Measurements from ENCODE around the gene LHFPL6.

DNA sequence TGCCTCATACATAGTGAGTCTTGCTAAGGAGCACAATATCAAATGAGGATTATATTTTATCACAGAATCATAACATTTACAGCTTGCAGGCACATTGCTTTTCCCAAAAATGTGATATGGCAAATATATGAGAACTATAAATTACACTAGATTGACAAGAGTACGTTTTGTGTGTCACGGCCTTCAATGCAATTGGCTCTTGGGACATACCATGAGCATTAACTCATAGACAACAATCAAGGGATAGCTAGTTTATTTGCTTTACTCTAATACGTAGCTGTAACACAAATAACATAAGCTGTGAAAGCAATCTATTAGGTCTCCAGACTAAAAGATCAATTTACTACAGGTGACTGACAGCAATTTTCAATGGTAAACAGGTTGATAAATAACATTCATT lies 17.8 kb downstream of the LHFPL6 start:
- TF ChIP-seq, protein P1, sequence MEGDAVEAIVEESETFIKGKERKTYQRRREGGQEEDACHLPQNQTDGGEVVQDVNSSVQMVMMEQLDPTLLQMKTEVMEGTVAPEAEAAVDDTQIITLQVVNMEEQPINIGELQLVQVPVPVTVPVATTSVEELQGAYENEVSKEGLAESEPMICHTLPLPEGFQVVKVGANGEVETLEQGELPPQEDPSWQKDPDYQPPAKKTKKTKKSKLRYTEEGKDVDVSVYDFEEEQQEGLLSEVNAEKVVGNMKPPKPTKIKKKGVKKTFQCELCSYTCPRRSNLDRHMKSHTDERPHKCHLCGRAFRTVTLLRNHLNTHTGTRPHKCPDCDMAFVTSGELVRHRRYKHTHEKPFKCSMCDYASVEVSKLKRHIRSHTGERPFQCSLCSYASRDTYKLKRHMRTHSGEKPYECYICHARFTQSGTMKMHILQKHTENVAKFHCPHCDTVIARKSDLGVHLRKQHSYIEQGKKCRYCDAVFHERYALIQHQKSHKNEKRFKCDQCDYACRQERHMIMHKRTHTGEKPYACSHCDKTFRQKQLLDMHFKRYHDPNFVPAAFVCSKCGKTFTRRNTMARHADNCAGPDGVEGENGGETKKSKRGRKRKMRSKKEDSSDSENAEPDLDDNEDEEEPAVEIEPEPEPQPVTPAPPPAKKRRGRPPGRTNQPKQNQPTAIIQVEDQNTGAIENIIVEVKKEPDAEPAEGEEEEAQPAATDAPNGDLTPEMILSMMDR (IDR thresholded peaks at IDR 0.05; ENCODE audit: poor library complexity) = no peak
- TF ChIP-seq EZH2 (IDR thresholded peaks at IDR 0.05; ENCODE audit: borderline replicate concordance) (no peak), EZH2phosphoT487 (IDR thresholded peaks at IDR 0.05; ENCODE audit: low read depth, severe bottlenecking, unreplicated experiment) (no peak)

All from hepatocyte (in vitro differentiated cells).